ENCODE data around the gene GSG1L.

GRCh38 chr16:27969574-27969973 lies 93.9 kb downstream of the GSG1L start:
- no peak for TF ChIP-seq CTCF (IDR thresholded peaks at IDR 0.05; ENCODE audit: poor library complexity)
- no peak for TF ChIP-seq EZH2 (IDR thresholded peaks at IDR 0.05; ENCODE audit: borderline replicate concordance)
